Measurements from ENCODE around the gene SPINK5.

DNA sequence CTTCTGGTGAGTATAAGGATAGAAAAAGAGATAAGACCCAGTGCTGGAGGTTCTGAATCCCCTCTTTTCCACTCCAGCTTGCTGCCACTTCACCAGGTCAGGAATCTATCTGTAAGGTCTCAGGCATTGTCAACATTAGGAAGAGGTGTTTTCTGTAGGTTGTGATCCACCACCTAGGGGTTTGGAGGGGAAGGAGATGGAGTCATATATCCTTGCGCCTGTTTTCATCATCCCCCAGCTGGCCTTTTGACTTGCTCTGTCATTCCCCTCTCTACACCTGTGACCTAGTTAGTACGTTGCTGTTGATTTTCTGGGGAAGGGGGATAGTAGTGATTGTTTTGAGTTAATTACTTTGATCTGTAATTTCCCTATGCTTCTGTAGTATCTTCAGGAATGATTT, 20.5 kb downstream of the SPINK5 start:
- no peak for TF ChIP-seq EZH2 (IDR thresholded peaks at IDR 0.05; ENCODE audit: borderline replicate concordance, low read depth, low read length, severe bottlenecking)
- TF ChIP-seq, protein P1, sequence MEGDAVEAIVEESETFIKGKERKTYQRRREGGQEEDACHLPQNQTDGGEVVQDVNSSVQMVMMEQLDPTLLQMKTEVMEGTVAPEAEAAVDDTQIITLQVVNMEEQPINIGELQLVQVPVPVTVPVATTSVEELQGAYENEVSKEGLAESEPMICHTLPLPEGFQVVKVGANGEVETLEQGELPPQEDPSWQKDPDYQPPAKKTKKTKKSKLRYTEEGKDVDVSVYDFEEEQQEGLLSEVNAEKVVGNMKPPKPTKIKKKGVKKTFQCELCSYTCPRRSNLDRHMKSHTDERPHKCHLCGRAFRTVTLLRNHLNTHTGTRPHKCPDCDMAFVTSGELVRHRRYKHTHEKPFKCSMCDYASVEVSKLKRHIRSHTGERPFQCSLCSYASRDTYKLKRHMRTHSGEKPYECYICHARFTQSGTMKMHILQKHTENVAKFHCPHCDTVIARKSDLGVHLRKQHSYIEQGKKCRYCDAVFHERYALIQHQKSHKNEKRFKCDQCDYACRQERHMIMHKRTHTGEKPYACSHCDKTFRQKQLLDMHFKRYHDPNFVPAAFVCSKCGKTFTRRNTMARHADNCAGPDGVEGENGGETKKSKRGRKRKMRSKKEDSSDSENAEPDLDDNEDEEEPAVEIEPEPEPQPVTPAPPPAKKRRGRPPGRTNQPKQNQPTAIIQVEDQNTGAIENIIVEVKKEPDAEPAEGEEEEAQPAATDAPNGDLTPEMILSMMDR (IDR thresholded peaks at IDR 0.05; ENCODE audit: borderline replicate concordance, extremely low read depth, low read length, poor library complexity, severe bottlenecking) = no peak

Data from DND-41 (cell line).